Activated naive CD4-positive, alpha-beta T cell treated with anti-CD3 and anti-CD28 coated beads, Interleukin-2, amount 50 U/mL, for 16 hours (primary cell): ENCODE results near the gene CNTNAP5.

Source experiments
- DNase-seq: peaks from one replicate; pipeline ENCODE4 v3.0.0-alpha.2; 2020

CNTNAP5 gene

GRCh38 chr2:124281541-124281940, 256.5 kb downstream of the CNTNAP5 start:
- no peak for DNase-seq

GRCh38 chr2:124283096-124283495, 258.0 kb downstream of the CNTNAP5 start:
- DNase-seq, result no peak

GRCh38 chr2:124286089-124286783, 261.1 kb downstream of the CNTNAP5 start:
- DNase-seq, result no peak

- no peak for DNase-seq
These were observed 264.0 kb downstream of the CNTNAP5 start for GRCh38 chr2:124289060-124289459.

GRCh38 chr2:124289615-124290014, 264.5 kb downstream of the CNTNAP5 start:
- DNase-seq, result no peak

GRCh38 chr2:124296470-124296869, 271.4 kb downstream of the CNTNAP5 start:
- no peak for DNase-seq

- no peak for DNase-seq
These were observed 276.8 kb downstream of the CNTNAP5 start for GRCh38 chr2:124301915-124302314.

- DNase-seq, result no peak
These were observed 283.4 kb downstream of the CNTNAP5 start for GRCh38 chr2:124308319-124309062.

GRCh38 chr2:124309563-124310138, 284.6 kb downstream of the CNTNAP5 start:
- no peak for DNase-seq

- no peak for DNase-seq
These were observed 285.6 kb downstream of the CNTNAP5 start for GRCh38 chr2:124310671-124311070.

- no peak for DNase-seq
These were observed 289.0 kb downstream of the CNTNAP5 start for GRCh38 chr2:124314084-124314483.

- no peak for DNase-seq
These were observed 290.3 kb downstream of the CNTNAP5 start for GRCh38 chr2:124315221-124315880.

GRCh38 chr2:124316133-124316532, 291.0 kb downstream of the CNTNAP5 start:
- DNase-seq, result no peak

GRCh38 chr2:124316881-124317605, 292.0 kb downstream of the CNTNAP5 start:
- no peak for DNase-seq

GRCh38 chr2:124317628-124318027, 292.5 kb downstream of the CNTNAP5 start:
- DNase-seq, result no peak

GRCh38 chr2:124318913-124319312, 293.8 kb downstream of the CNTNAP5 start:
- no peak for DNase-seq

GRCh38 chr2:124319577-124319976, 294.5 kb downstream of the CNTNAP5 start:
- no peak for DNase-seq

GRCh38 chr2:124320051-124320688, 295.1 kb downstream of the CNTNAP5 start:
- DNase-seq, result no peak

- DNase-seq, result no peak
These were observed 298.2 kb downstream of the CNTNAP5 start for GRCh38 chr2:124323321-124323720.

- DNase-seq, result no peak
These were observed 300.8 kb downstream of the CNTNAP5 start for GRCh38 chr2:124325667-124326440.

- DNase-seq, result no peak
These were observed 302.2 kb downstream of the CNTNAP5 start for GRCh38 chr2:124327303-124327702.

GRCh38 chr2:124328397-124328796, 303.3 kb downstream of the CNTNAP5 start:
- no peak for DNase-seq
